GM06990 (cell line): ENCODE data around the gene IDH3A.

Source experiments
- DNase-seq: peaks from one replicate; pipeline ENCODE4 v3.0.0-alpha.2; 2011; ENCODE audit not compliant: insufficient read length; ENCODE audit errors: extremely low read depth
- H3K27me3 ChIP-seq: replicated peaks from 2 replicates; pipeline ENCODE4 v1.6.0; 2011; ENCODE audit warnings: low read length; ENCODE audit not compliant: control insufficient read depth, insufficient read depth
- H3K36me3 ChIP-seq: 2 replicates; pipeline ENCODE4 v1.5.1; 2011; ENCODE audit warnings: low read length; ENCODE audit not compliant: control insufficient read depth, insufficient read depth
- H3K4me3 ChIP-seq: replicated peaks from 2 replicates; pipeline ENCODE4 v1.5.1; 2011; ENCODE audit warnings: low read depth, mild to moderate bottlenecking, control low read depth, low read length
- TF ChIP-seq, protein P1 (sequence below): IDR thresholded peaks from 2 replicates; pipeline ENCODE4 v1.5.1; 2011; ENCODE audit warnings: low read length, control low read depth, mild to moderate bottlenecking, inconsistent platforms; ENCODE audit not compliant: insufficient read depth, poor library complexity, severe bottlenecking

IDH3A gene

DNA sequence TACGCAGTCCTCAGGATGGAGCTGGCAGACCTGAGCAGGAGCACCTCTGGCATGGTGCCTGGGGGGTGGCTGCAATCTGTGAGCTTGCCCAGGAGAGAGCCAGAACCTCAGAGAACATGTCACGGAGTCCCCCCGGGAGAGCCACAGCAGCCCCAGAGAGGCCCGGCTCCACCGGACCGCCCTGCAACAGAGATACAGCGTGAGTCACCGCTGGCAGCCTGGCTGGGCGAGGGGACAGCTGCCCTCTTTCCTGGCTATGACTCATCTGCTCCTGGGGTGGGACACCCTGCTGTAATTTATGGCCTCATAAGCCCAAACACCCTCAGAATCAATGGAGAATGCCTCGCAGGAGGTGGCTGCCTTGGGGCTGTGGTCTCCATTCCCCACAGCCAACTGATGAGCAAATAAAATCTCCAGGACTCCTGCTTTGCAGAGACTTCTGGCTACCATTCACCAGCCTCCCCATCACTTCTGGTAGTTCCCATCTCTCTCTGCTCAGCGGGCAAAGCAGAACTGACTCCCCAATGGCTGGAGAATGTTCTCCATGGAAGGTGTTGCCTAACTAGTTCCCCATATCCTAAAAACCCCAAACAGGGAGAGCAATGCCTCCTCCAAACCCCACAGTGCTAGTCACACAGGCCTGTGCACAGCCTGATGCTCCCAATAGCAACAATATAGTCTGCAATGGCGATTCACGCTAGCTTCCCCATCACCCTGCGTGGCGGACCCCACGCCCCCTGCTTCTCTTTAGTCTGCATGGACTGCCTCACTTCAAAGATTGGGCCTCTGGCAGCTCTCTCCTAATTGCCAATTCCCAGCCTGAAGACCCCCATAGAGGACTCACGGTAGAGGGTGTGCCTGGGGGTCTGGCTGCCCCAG is 63.6 kb downstream of the IDH3A start:
- no peaks in the 10 kb centered on the region for H3K36me3 ChIP-seq
- TF ChIP-seq, protein P1, sequence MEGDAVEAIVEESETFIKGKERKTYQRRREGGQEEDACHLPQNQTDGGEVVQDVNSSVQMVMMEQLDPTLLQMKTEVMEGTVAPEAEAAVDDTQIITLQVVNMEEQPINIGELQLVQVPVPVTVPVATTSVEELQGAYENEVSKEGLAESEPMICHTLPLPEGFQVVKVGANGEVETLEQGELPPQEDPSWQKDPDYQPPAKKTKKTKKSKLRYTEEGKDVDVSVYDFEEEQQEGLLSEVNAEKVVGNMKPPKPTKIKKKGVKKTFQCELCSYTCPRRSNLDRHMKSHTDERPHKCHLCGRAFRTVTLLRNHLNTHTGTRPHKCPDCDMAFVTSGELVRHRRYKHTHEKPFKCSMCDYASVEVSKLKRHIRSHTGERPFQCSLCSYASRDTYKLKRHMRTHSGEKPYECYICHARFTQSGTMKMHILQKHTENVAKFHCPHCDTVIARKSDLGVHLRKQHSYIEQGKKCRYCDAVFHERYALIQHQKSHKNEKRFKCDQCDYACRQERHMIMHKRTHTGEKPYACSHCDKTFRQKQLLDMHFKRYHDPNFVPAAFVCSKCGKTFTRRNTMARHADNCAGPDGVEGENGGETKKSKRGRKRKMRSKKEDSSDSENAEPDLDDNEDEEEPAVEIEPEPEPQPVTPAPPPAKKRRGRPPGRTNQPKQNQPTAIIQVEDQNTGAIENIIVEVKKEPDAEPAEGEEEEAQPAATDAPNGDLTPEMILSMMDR = no peak
- no peak for DNase-seq
- no peaks in the 10 kb centered on the region for H3K27me3 ChIP-seq
- no peak overlapping the region for H3K4me3 ChIP-seq

DNA sequence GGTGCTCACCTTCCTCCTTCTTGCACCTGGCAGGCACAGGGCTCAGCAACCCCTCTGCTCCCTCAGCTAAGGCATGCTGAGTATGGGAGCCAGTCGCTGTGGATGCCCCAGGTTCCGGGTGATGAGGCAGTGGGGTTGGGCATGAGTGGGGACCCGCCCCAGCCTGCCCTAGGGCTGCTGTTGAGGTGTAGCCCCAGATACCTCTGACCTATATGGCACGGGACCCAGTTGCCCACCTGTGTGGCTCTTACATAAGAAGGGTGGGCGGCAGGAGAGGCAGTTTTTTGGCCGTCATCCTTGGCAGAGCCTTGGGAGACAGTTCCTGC is 64.2 kb downstream of the IDH3A start:
- Histone ChIP-seq H3K36me3 (no peaks in the 10 kb centered on the region), H3K4me3 (no peak overlapping the region), H3K27me3 (no peaks in the 10 kb centered on the region)
- DNase-seq = no peak
- TF ChIP-seq, protein P1 = no peak

DNA sequence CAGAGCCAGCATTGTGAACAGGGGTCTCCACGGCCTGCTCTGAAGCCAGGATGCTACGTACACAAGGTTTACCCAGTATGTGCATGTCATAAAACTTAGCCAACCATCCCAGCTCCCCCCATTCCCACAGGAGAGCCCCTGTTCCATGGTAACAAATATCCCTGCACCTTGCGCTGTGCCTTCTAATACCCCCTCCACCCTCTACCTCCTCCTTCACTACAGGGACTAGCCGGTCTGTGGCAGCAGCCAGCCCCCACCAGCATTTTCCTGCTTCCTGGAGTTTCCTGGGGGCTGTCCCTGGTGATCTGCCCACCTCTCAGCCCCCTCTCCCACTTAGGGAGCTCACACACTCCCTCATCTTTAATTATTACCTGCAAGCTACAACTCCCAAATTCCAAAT is 64.8 kb downstream of the IDH3A start:
- no peaks in the 10 kb centered on the region for H3K27me3 ChIP-seq
- TF ChIP-seq, protein P1 = no peak
- no peak overlapping the region for H3K4me3 ChIP-seq
- no peak for DNase-seq
- no peaks in the 10 kb centered on the region for H3K36me3 ChIP-seq

DNA sequence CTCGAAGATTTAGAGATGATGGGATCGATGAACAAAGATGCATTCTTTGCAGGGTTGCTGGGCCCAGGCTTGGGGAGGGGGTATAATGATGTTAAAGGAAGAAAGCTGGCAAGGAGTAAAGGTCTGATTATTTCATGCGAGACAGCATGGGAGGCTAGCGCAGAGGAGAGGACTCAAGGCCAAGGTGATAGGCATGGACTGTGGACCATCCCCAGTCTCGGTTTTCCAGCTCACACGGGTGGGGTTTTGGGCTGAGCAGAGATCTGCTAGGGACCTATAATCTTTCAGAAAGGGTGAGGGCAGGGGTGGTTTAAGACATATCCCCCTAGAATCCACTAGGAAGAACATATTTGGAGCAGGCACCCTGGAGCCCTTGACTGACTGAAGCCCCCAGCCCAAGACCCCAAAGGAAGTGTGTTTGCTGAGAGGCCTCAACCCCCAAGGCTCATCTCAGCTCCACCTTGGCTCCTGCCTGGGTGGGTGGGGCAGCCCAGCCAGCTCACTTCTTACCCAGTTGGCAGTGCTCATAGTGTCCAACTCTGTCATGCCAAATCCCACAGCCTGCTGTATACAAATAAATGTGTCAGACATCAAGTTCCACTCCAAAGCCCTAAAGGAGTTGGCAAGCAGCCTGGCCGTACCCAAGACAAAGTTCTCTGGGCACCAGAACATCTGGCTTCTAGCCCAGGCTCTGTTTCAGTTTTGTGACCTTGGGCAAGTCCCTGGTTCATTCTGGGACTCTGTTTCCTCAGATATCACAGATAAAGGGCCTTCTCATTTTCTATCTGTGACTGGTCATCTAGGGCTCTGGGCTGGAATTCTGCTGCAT is 67.3 kb downstream of the IDH3A start:
- H3K27me3 ChIP-seq = no peaks in the 10 kb centered on the region
- H3K36me3 ChIP-seq = no peaks in the 10 kb centered on the region
- no peak for DNase-seq
- no peak overlapping the region for H3K4me3 ChIP-seq
- TF ChIP-seq, protein P1 = no peak

DNA sequence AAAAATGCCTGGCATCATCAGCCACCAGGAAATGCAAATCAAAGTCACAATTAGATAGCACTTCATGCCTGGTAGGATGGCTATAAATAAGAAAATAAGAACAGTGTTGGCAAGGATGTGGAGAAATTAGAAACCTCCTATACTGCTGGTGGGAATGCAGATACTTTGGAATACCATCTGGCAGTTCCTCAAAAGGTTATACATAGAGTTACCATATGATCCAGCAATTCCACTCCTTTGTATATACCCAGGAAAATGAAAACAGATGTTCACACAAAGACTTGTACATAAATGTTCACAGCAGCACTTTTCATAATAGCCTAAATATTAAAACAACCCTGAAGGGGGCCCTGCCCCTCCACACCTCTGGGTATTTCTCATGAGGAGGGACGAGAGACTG is 71.6 kb downstream of the IDH3A start:
- H3K36me3 ChIP-seq = no peaks in the 10 kb centered on the region
- H3K4me3 ChIP-seq = no peak overlapping the region
- no peak for DNase-seq
- H3K27me3 ChIP-seq = no peaks in the 10 kb centered on the region
- TF ChIP-seq, protein P1 = no peak
